ENCODE measurements around the gene RNF6. TPM values are rescaled to one million over a fixed set of nuclear protein-coding genes. Genes with fewer than 3 reads are reported as not detected.

RNF6 gene
- total RNA-seq: 51.2 and 56.0 TPM in 2 replicates

DNA sequence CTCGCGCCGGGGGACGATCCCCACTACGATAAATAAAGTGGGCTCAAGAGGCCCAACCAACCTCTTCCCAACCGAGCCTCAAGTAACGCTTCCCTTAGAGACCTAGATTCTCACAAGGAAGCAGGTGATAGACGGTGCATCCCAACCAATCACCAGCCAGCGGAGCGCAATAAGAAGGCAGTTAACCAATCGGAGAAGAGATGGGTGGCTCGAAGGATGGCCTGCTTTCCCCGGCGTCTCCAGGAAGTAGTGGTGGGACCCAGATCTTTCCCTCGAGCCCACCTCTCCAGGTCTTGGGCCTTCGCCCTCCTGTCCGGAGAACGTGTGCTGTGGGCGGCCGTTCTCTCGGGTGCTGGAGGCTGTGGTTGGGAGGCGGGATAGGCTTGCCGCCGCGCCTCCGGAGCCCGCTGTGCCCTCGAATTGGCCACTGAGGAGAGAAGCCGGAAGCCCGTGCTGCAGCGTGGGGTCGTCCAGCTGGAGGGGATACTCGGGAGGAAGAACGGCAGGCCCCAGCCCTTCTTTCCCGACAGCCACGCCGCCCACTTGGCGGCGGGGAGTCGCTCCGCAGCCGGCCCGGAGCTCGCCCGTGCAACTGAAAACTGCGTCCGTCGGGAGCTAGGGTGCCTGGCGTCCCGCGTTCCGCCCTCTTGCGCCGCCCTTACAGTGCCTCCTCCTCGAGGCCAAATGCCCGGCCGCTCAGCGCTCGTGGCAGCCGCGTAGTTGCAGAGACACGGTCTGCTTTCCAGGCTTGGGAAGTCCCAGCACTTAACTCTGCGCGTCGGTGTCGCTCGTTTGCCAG, at the start of gene RNF6:
TSS of gene RNF6 (minus strand) at position 594 of the 799 bp plus-strand sequence. CDS start 2,665 bp downstream, outside the sequence.

DNA sequence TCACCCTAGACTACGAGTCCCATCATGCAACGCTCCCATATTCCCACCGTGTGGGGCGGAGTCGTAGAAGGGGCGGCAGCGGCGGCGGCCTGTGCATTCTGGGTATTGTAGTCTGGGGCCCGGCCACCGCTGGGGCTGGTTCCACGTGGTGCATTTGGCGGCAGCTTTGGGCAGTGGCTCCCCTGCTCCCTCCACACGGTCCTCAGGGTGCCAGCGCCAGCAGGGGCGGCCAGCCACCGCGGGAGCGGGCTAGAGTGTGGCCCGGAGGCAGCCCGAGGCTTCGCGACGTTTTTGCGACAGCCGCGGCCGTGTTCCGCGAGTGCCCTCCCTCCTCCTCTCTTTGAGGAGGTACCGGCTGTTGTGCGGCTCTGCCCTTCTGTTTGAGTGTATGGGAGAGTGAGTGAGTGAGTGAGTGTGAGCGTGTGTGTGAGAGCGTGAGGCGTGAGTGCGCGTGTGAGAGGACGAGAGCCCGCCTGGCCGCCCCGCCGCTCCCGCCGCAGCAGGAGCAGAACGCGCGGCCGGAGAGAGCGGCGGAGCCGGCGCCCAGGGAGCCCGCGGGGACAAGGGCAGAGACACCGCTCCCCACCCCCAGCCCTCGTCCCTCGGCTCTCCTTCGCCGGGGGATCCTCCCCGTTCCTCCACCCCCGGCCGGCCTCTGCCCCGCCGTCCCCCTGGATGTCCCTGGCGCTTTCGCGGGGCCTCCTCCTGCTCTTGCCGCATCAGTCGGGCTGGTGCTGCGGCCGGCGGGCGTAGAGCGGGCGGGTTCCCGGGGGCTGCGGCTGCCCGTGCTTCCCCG, 31.9 kb upstream of the RNF6 start, which contains the start of gene CDK8:
TSS of gene CDK8 (plus strand) at position 343 of the 796 bp plus-strand sequence. CDS start 513 bp downstream, outside the sequence.

Other genes starting within 250 kb of the RNF6 start
- 0.07 TPM in 1 of 2 replicates, not detected in the other for gene SHISA2, start 170.3 kb downstream of the RNF6 start, total RNA-seq
- 18.8 and 19.7 TPM in 2 replicates for gene CDK8, start 31.8 kb upstream of the RNF6 start, total RNA-seq